NCI-H82 treated with DMSO at 0.1 percent for 48 hours (cell line): ENCODE measurements around the gene SF3B4.

ENCODE experiments used
- DNase-seq: peaks from one replicate; lab custom pipeline; 2025; ENCODE audit not compliant: unreplicated experiment; lab: John Stamatoyannopoulos, UW

SF3B4 gene

GRCh38 chr1:149933208-149933607, 5.6 kb upstream of the SF3B4 start:
- no peak for DNase-seq

DNA sequence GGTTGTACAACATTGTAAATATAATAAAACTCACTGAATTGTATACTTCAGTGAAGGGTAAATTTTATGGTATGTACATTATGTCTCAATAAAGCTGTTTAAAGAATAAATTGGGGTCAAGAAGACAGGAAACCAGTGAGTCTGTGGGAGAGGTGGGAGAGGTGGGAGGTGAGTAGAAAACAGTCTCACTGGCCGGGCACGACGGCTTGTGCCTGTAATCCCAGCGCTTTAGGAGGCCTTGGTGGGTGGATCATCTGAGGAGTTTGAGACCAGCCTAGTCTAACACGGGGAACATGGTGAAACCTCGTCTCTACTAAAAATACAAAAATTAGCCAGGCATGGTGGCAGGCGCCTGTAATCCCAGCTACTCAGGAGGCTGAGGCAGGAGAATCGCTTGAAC, 4.9 kb upstream of the SF3B4 start:
- no peak for DNase-seq

DNA sequence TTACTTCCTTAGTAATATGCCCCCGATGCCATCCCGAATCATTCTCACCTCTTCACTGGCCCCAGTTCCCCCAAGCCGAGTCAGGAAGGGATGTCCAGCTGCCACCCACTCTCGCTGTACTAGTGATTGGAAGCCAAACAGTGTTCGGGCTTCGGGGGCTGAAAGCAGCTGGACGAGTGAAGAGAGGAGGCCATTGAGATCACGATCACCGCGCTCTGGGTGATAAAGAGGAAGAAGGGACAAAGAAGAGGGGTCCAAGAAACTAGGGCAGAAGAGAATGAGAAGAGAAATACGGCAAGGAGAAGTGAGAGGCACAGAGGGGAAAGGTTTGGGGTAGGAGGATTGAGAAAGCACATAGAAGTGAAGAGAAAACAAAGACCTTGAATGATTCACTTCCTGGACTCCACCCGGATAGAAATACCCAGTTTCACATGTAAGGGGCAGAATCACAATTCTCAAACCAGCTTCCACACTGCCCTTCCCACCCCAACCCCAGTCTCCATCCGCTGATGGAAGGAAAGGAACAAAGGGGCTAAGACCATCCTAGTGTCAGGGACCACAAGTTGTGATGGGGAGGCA, 3.7 kb upstream of the SF3B4 start:
- DNase-seq = no peak

- DNase-seq = no peak
Measured at GRCh38 chr1:149929856-149930255, 2.3 kb upstream of the SF3B4 start.

DNA sequence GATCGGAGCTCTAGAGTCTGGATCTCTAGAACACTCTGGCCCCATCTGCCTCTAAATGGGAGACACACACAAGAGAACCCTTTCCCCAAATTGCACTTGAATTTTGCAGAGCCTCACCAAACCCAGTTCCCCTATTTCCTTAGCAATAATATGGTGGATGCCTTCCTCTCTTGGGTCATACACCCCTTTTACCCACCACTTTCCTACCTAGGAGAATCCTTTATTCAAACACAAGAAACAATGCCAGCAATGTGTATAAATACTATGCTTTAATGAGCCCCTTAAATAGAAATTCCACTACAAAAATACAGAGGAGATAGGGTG, 760 bp upstream of the SF3B4 start:
- no peak for DNase-seq

- DNase-seq = no peak
Measured at GRCh38 chr1:149927056-149927562, 494 bp downstream of the SF3B4 start.

GRCh38 chr1:149926296-149926695, 1.3 kb downstream of the SF3B4 start:
- no peak for DNase-seq

DNA sequence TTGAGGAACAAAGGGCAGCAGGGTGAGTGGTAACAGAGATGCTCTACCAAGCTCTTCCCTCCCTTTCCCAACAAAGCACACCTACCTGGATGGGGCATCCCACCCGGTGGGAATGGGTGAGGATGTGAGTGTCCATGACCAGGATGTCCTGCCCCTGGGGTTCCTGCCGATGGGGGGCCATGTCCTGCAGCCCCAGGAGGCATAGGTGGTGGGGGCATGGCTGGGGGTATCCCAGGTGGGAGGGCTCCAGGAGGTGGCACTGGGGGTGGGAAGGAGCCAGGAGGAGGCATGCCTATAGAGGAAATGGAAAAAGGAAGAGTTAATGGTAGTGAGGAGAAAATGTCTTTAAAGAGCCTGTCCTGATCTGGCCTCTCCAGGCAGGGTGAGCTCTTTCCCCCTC, 1.9 kb downstream of the SF3B4 start:
- DNase-seq = no peak

GRCh38 chr1:149925345-149925744, 2.3 kb downstream of the SF3B4 start:
- no peak for DNase-seq

- DNase-seq = no peak
Measured at GRCh38 chr1:149923626-149924025, 4.0 kb downstream of the SF3B4 start.

DNA sequence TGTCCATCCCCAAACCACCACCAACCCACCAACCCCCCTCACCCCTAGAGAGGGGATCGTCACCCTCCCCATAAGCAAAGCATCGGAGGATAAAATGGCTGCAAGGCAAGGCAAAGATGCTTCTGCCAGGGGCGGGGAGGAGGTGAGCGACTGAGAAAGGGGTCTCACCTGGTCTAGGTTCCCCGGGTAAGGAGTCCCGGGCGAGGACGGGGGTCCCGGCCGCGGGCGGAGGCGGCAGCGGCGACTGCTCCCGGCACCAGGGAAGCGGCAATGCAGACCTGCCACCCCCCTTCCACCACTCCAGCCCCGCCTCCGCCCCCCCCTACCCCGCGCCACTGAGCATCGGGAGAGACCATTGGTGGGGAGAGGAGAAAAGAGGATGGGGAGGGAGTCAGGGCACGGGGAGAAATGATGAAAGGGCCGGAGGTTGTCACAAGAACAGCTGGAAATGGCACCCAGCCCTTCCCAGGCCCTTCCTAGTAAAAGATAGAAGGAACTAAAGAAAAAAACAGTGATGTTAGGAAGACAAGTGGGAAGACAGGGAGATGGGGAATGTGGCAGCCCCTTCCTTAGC, 9.9 kb downstream of the SF3B4 start, which contains the start of gene SV2A:
TSS of gene SV2A (minus strand) at position 274 of the 574 bp plus-strand sequence. CDS start 4,004 bp downstream, outside the sequence.
- DNase-seq = peak; percentile 72

- DNase-seq = no peak
Measured at GRCh38 chr1:149916898-149917252, 10.7 kb downstream of the SF3B4 start.

- no peak for DNase-seq
Measured at GRCh38 chr1:149916193-149916897, 11.3 kb downstream of the SF3B4 start.

DNA sequence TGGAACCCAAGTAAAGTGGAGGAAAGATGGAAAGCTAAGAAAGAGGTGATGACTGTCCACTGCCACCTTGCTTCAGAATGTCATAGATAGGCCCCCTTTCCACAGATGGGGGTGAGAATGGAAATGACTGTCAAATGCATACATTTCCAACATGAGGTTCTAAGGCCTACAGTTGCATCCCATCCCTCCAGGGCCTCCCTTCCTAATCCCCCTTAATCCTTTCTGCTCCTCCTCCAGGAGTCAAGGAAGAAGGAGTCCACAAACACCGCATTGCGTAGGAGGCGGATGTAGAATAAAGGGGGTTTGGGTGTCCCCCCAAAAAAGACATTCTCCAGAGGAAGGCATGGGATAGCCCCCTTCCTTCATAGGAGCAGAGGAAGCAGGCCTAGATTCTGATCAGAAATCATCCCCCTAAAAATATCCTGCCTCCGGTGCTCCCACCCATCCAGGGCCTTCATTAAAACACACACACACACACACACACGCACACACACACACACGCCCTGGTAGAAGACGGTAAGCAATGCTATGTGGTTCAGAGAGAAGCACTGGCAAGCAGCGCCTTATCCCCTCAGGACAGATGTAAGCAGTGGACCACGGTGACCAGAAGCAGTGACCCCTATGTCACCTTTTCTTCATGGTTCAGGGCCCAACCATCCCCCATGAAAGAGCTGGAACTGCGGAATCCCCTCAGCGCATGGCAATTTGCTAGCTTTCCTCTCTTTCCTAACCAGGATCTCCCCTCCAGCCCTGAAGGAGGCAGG, 12.0 kb downstream of the SF3B4 start:
- peak; percentile 56 for DNase-seq

- DNase-seq = no peak
Measured at GRCh38 chr1:149914545-149914944, 13.1 kb downstream of the SF3B4 start.

DNA sequence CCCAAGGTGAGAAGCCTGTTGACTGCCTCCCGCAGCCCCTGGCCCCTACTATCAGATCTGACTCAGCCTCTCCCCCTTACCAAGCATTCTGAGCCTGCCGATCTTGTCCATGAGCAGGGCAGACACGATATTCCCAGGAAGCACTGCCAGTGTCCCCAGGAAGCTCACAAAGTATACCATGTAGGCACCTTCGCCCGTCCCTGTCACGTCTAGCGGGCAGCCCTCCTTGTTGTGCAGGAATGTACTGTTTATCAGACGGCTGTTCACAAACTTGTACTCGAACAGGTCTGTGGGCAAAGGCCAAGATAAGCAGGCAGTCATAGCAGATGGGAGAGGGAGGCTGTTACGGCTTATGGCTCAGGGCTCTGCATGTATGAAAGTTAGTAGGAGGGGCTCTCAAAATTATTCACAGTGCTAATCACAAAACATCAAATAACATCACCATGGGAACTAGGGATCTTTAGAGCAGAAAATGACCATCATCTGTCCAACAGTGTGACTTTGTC, 21.0 kb downstream of the SF3B4 start:
- DNase-seq = no peak

DNA sequence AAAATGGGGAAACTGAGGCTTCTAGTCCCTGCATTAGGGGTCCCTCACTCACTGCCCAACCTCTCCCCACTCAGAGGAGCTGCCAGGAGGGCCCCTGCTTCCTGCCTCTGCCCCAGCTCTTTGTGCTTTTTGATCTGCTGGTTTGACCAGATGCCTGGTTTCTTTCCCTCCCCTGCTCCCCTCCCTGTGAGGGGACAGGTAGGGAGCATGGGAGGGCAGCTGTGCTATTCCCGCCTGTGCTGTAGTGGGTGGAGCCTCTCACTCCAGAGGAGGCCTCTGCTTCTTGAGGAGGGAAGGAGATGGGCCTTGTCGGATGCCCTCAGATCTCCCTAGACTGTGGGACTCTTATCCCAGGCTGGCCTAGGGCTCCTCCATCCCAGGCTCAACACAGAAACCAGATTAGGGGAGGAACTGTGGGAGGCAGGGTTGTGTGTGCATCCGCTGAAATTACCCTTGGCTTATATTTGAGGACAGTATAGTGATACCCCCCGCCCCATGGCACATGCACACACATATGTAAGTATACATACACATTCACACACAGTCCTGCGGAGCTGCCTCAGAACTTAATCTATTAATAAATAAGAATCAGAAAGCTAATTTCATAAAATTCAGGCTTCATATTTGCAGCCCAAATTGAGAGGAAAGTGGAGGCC, 23.6 kb downstream of the SF3B4 start:
- DNase-seq = no peak

- DNase-seq = peak; percentile 69
Measured at GRCh38 chr1:149899460-149900284, 27.9 kb downstream of the SF3B4 start, which contains the start of gene BOLA1. Gene BOLA1 (plus strand): TSS chr1:149899568. CDS start chr1:149900060, 492 bp downstream.

- no peak for DNase-seq
Measured at GRCh38 chr1:149896575-149896974, 31.0 kb downstream of the SF3B4 start.

DNA sequence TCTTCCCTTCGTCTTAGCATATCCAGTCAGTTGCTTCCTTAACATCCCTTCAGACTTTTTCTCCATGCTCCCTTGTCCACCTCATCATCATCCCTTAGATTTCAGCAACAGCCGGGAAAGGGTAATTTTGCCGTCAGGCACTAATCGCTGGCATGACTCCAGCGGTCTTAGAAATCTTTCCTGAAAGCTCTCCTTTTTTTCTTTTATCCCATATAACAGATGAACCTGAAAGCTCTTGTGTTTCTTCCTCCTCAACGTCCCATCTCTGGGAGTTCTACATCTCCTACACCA, 38.7 kb downstream of the SF3B4 start:
- no peak for DNase-seq
